ENCODE measurements around the gene HIC1.

DNA sequence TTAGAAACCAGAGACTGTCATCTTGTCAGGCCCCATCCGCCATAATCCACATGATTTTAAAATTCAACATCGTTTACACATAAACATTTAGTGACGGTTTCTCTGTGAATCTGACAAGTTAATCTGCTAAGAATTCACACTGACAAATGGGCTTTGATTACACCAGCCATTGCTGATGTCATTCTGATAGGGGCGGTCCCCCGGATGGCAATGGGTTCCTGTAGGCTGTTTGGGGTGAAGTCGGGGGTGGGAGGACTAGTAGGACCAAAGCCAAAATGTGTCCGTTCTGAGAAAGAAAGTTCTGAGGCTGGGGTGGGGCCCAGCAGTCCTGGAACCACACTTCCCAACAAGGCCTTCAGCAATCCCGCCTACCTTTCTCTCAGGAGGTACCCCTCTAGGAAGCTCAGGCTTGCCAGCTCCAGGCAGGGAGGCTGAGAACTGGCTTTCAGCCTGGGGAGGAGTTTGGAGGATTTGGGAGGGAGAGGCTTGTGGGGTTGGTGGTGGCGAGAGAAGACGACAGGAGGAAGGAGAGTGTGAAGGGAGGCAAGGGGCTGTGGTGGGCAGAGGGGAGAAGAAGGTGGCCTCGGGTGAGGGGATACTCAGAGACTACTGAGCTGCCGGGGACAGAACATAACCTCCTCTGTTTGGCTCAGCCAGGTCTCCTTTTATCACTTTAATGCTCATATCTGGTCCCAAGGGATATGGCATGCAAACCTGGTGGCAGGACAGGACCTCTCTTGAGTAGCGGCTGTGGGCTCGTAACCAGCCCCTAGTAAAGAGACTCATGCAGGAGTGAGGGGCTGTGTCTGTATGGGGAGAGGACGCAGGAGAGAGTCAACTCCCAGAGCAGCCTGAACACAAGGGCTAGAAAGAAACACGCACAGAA lies 8.6 kb downstream of the HIC1 start:
- TF ChIP-seq CTCF (IDR thresholded peaks at IDR 0.05) (no peak), EP300 (IDR thresholded peaks at IDR 0.05) (no peak)

Measured in gastroesophageal sphincter (tissue), 3 donors.